A549 treated with DMSO at 1 μM for 4 hours (cell line): ENCODE measurements around the gene AHSG. TPM values are rescaled to one million over a fixed set of nuclear protein-coding genes. Genes with fewer than 3 reads are reported as not detected.

ENCODE experiments used
- total RNA-seq: library from RNA; stranded (reverse); fragments of 200-300 nt; extraction: Qiagen RNA extraction; gene quantifications from 5 replicates; pipeline ENCODE4 v1.2.3, GENCODE V29; 2022; ENCODE audit warnings: low read depth

The AHSG gene
- total RNA-seq, result 0.08 TPM in 1 of 5 replicates, not detected in the others

GRCh38 chr3:186612721-186613636, at the start of gene AHSG:
AHSG (plus strand) TSS chr3:186613060; CDS start chr3:186613142, 82 bp downstream.

GRCh38 chr3:186567072-186567921, 45.6 kb upstream of the AHSG start, which contains the start of gene TBCCD1:
TBCCD1 (minus strand) TSS chr3:186567339; CDS start chr3:186564329, 3,010 bp downstream.

GRCh38 chr3:186570096-186570940, 42.5 kb upstream of the AHSG start, which contains the start of gene DNAJB11:
DNAJB11 (plus strand) TSS chr3:186570720; CDS start chr3:186570898, 178 bp downstream.

GRCh38 chr3:186639778-186640472, 27.1 kb downstream of the AHSG start, which contains the start of gene FETUB:
FETUB (plus strand) TSS chr3:186640399; CDS start chr3:186640461, 62 bp downstream.

GRCh38 chr3:186665625-186666188, 52.8 kb downstream of the AHSG start, which contains the start of gene HRG:
HRG (plus strand) TSS chr3:186666014; CDS start chr3:186666032, 18 bp downstream.

Other genes starting within 250 kb of the AHSG start
- gene CRYGS, start 68.7 kb upstream of the AHSG start, total RNA-seq, result 0.46 to 0.77 TPM (median 0.73 TPM) in 5 replicates
- gene TBCCD1, start 45.7 kb upstream of the AHSG start, total RNA-seq, result 6.6 to 7.8 TPM (median 7.3 TPM) in 5 replicates
- gene DNAJB11, start 42.3 kb upstream of the AHSG start, total RNA-seq, result 50.9 to 58.1 TPM (median 57.3 TPM) in 5 replicates
- gene FETUB, start 27.3 kb downstream of the AHSG start, total RNA-seq, result 0.08 to 0.12 TPM (median 0.10 TPM) in 4 of 5 replicates, not detected in the other
- not detected in 5 replicates for gene HRG, start 53.0 kb downstream of the AHSG start, total RNA-seq
- gene KNG1, start 104.3 kb downstream of the AHSG start, total RNA-seq, result 0.17 TPM in 1 of 5 replicates, not detected in the others
- gene EIF4A2, start 170.5 kb downstream of the AHSG start, total RNA-seq, result 123 to 150 TPM (median 137 TPM) in 5 replicates
- 44.5 to 64.4 TPM (median 48.4 TPM) in 5 replicates for gene RFC4, start 193.4 kb downstream of the AHSG start, total RNA-seq
- gene ADIPOQ, start 229.7 kb downstream of the AHSG start, total RNA-seq, result not detected in 5 replicates